HEK293 (cell line): ENCODE data around the gene ABCF1.
A peak's percentile ranks its signal among the peaks of the same experiment; 100 is the strongest.

ENCODE experiments used
- ATF2 ChIP-seq: fragments of 450-650 bp; formaldehyde crosslinking; IDR thresholded peaks from 2 replicates; pipeline ENCODE4 v1.5.1; 2016; ENCODE audit warnings: missing biosample characterization, missing genetic modification characterization, low read depth
- CTCF ChIP-seq: fragments of 450-650 bp; formaldehyde crosslinking; IDR thresholded peaks from 2 replicates; pipeline ENCODE4 v1.5.1; 2016; ENCODE audit warnings: missing biosample characterization, missing genetic modification characterization
- ZBTB21 ChIP-seq: fragments of 450-650 bp; formaldehyde crosslinking; IDR thresholded peaks from 2 replicates; pipeline ENCODE4 v1.5.1; 2017; ENCODE audit warnings: missing biosample characterization, missing genetic modification characterization
- ZBTB26 ChIP-seq: fragments of 450-650 bp; formaldehyde crosslinking; optimal IDR thresholded peaks from 2 replicates; pipeline ENCODE3; 2016; ENCODE audit warnings: missing biosample characterization, mild to moderate bottlenecking, missing genetic modification characterization
- ZBTB49 ChIP-seq: fragments of 450-650 bp; formaldehyde crosslinking; IDR thresholded peaks from 2 replicates; pipeline ENCODE4 v1.5.1; 2016; ENCODE audit warnings: missing biosample characterization, missing genetic modification characterization, low read depth
- ZNF302 ChIP-seq: fragments of 450-650 bp; formaldehyde crosslinking; IDR thresholded peaks from 2 replicates; pipeline ENCODE4 v1.5.1; 2016; ENCODE audit warnings: missing biosample characterization, missing genetic modification characterization, low read depth
- ZNF324 ChIP-seq: fragments of 450-650 bp; formaldehyde crosslinking; IDR thresholded peaks from 2 replicates; pipeline ENCODE4 v1.5.1; 2016; ENCODE audit warnings: missing biosample characterization, missing genetic modification characterization
- ZNF555 ChIP-seq: fragments of 450-650 bp; formaldehyde crosslinking; conservative IDR thresholded peaks from 2 replicates; pipeline ENCODE4 v1.5.1; 2017; ENCODE audit warnings: missing biosample characterization, mild to moderate bottlenecking, missing genetic modification characterization, inconsistent platforms
- ZSCAN23 ChIP-seq: fragments of 450-650 bp; formaldehyde crosslinking; IDR thresholded peaks from 2 replicates; pipeline ENCODE4 v1.5.1; 2016; ENCODE audit warnings: missing biosample characterization, missing genetic modification characterization

- TF ChIP-seq ZNF555: no peak
- no peak for TF ChIP-seq ATF2 (tag by site-specific recombination)
- no peak for TF ChIP-seq CTCF
- no peak for TF ChIP-seq ZBTB26 (tag by site-specific recombination)
- TF ChIP-seq ZBTB49 (tag by site-specific recombination): no peak
- no peak for TF ChIP-seq ZNF302 (tag by site-specific recombination)
- no peak for TF ChIP-seq ZSCAN23 (tag by site-specific recombination)
- TF ChIP-seq ZNF324 (tag by site-specific recombination): no peak
- 0 out of 2 replicates have a peak, but pooled peaks have one; percentile 25 for TF ChIP-seq ZBTB21 (tag by site-specific recombination)
Observed at GRCh38 chr6:30568245-30568644, 3.0 kb upstream of the ABCF1 start.
